GM23338 (cell line): ENCODE results near the gene SRPRA. TPM values are rescaled to one million over a fixed set of nuclear protein-coding genes. Genes with fewer than 3 reads are reported as not detected.

ENCODE experiments used
- ATAC-seq: fragments of 200-7000 bp; cut with Tn5 transposase; 3 replicates; pipeline ENCODE4 v1.9.1; 2020
- DNase-seq: peaks from one replicate; pipeline ENCODE4 v3.0.0-alpha.2; 2015; ENCODE audit warnings: low spot score
- H2AFZ ChIP-seq: fragments of 200-600 bp; sonication (generic); 2 replicates; pipeline ENCODE4 v1.8.0; 2016; ENCODE audit warnings: antibody characterized with exemption, mild to moderate bottlenecking, moderate library complexity
- H3F3A ChIP-seq: fragments of 200-600 bp; sonication (generic); replicated peaks from 2 replicates; pipeline ENCODE4 v1.8.0; 2017; ENCODE audit warnings: antibody characterized with exemption, mixed run types, low read depth
- H3K27ac ChIP-seq: fragments of 200-600 bp; sonication (generic); 2 replicates; pipeline ENCODE4 v1.6.1; 2016; ENCODE audit warnings: low read depth
- H3K27me3 ChIP-seq: fragments of 200-600 bp; sonication (generic); 2 replicates; pipeline ENCODE4 v1.8.0; 2016; ENCODE audit warnings: mild to moderate bottlenecking, mixed run types, moderate library complexity; ENCODE audit not compliant: insufficient read depth
- H3K36me3 ChIP-seq: fragments of 200-600 bp; sonication (generic); 2 replicates; pipeline ENCODE4 v1.8.0; 2016; ENCODE audit warnings: mild to moderate bottlenecking; ENCODE audit not compliant: insufficient read depth
- H3K4me1 ChIP-seq: fragments of 200-600 bp; sonication (generic); 2 replicates; pipeline ENCODE4 v1.8.0; 2016; ENCODE audit warnings: mild to moderate bottlenecking, moderate library complexity; ENCODE audit not compliant: insufficient read depth
- H3K4me2 ChIP-seq: fragments of 200-600 bp; sonication (generic); 2 replicates; pipeline ENCODE4 v1.7.1; 2017; ENCODE audit warnings: mixed run types
- H3K4me3 ChIP-seq: fragments of 200-600 bp; sonication (generic); 2 replicates; pipeline ENCODE4 v1.6.1; 2016; ENCODE audit warnings: mixed run types
- H3K79me2 ChIP-seq: fragments of 200-600 bp; sonication (generic); replicated peaks from 2 replicates; pipeline ENCODE4 v1.8.0; 2017; ENCODE audit warnings: mild to moderate bottlenecking; ENCODE audit not compliant: insufficient read depth
- H3K9me2 ChIP-seq: fragments of 200-600 bp; sonication (generic); 2 replicates; pipeline ENCODE4 v1.8.0; 2017; ENCODE audit not compliant: insufficient read depth
- H4K20me1 ChIP-seq: fragments of 200-600 bp; sonication (generic); replicated peaks from 2 replicates; pipeline ENCODE4 v1.8.0; 2017; ENCODE audit warnings: mild to moderate bottlenecking; ENCODE audit not compliant: insufficient read depth
- H3K27ac Mint-ChIP-seq: 2 replicates; pipeline ENCODE4 v1.8.0; 2020; ENCODE audit warnings: inconsistent platforms, mild to moderate bottlenecking, moderate library complexity, mixed read lengths
- H3K27me3 Mint-ChIP-seq: 3 replicates; pipeline ENCODE4 v1.8.0; 2022; ENCODE audit warnings: low read depth, mild to moderate bottlenecking, moderate library complexity, mixed read lengths, inconsistent platforms; ENCODE audit not compliant: insufficient read depth, poor library complexity
- H3K36me3 Mint-ChIP-seq: 3 replicates; pipeline ENCODE4 v1.8.0; 2021; ENCODE audit warnings: low read depth, mild to moderate bottlenecking, inconsistent platforms, moderate library complexity, mixed read lengths
- H3K4me1 Mint-ChIP-seq: 3 replicates; pipeline ENCODE4 v1.8.0; 2020; ENCODE audit warnings: mild to moderate bottlenecking, inconsistent platforms, mixed read lengths
- H3K4me3 Mint-ChIP-seq: 3 replicates; pipeline ENCODE4 v1.8.0; 2021; ENCODE audit warnings: moderate library complexity, mild to moderate bottlenecking, inconsistent platforms, mixed read lengths
- H3K9me3 Mint-ChIP-seq: 3 replicates; pipeline ENCODE4 v1.8.0; 2020; ENCODE audit warnings: moderate library complexity, mild to moderate bottlenecking, inconsistent platforms, mixed read lengths
- CREB1 ChIP-seq: fragments of 250-450 bp; sonication (Bioruptor Pico); IDR thresholded peaks from 2 replicates; pipeline ENCODE4 v1.5.0; 2020; ENCODE audit warnings: low read depth, mild to moderate bottlenecking, moderate library complexity
- CTCF ChIP-seq, 2 experiments: fragments of 200-600 bp in 1 of 2; sonication (generic) in 1 of 2; conservative IDR thresholded peaks; 2 replicates each; pipeline versions ENCODE4 v1.5.1 to v1.6.1; 2016 to 2017; ENCODE audit warnings: antibody characterized with exemption in 2 of 2, low read depth in 2 of 2, mild to moderate bottlenecking in 2 of 2, moderate library complexity in 1 of 2
- ETS1 ChIP-seq: IDR thresholded peaks from 2 replicates; pipeline ENCODE4 v1.6.1; 2016; ENCODE audit warnings: antibody characterized with exemption
- EZH2 ChIP-seq: fragments of 200-600 bp; sonication (generic); IDR thresholded peaks from one replicate; pipeline ENCODE4 v1.8.0; 2017; ENCODE audit warnings: antibody characterized with exemption, mild to moderate bottlenecking, low read depth; ENCODE audit not compliant: unreplicated experiment
- EZH2phosphoT487 ChIP-seq: fragments of 200-600 bp; sonication (generic); IDR thresholded peaks from one replicate; pipeline ENCODE4 v1.8.1; 2018; ENCODE audit warnings: antibody characterized with exemption; ENCODE audit not compliant: unreplicated experiment
- JUNB ChIP-seq: IDR thresholded peaks from one replicate; pipeline ENCODE4 v1.6.1; 2016; ENCODE audit warnings: antibody characterized with exemption; ENCODE audit not compliant: unreplicated experiment
- NANOG ChIP-seq: IDR thresholded peaks from 2 replicates; pipeline ENCODE4 v1.6.1; 2016; ENCODE audit warnings: antibody characterized with exemption, borderline replicate concordance
- POLR2AphosphoS5 ChIP-seq: IDR thresholded peaks from 2 replicates; pipeline ENCODE4 v1.6.1; 2016; ENCODE audit warnings: antibody characterized with exemption, low read depth
- REST ChIP-seq: IDR thresholded peaks from one replicate; pipeline ENCODE4 v1.6.1; 2018; ENCODE audit warnings: antibody characterized with exemption; ENCODE audit not compliant: unreplicated experiment
- STAT1 ChIP-seq: IDR thresholded peaks from one replicate; pipeline ENCODE4 v1.6.1; 2016; ENCODE audit warnings: antibody characterized with exemption; ENCODE audit not compliant: unreplicated experiment
- ZNF114 ChIP-seq: fragments of 250-450 bp; sonication (Bioruptor Pico); IDR thresholded peaks from 2 replicates; pipeline ENCODE4 v1.5.0; 2020; ENCODE audit warnings: mild to moderate bottlenecking, moderate library complexity
- ZNF331 ChIP-seq: fragments of 250-450 bp; sonication (Bioruptor Pico); IDR thresholded peaks from 2 replicates; pipeline ENCODE4 v1.5.0; 2020; ENCODE audit warnings: low read depth, mild to moderate bottlenecking, moderate library complexity
- ZNF462 ChIP-seq: fragments of 250-450 bp; sonication (Bioruptor Pico); IDR thresholded peaks from 2 replicates; pipeline ENCODE4 v1.5.0; 2020; ENCODE audit warnings: mild to moderate bottlenecking, moderate library complexity
- polyA plus RNA-seq: library from polyadenylated mRNA; unstranded; fragments of >200 nt; fragmentation: Nextera tagmentation; extraction: Ambion mirVana; gene quantifications from 2 replicates; pipeline ENCODE4 v1.2.1, GENCODE V29; 2016
- total RNA-seq: library from RNA; depleted of rRNA; stranded (reverse); fragments of >200 nt; shearing (Covaris generic); gene quantifications from 2 replicates; pipeline ENCODE4 v1.2.3, GENCODE V29; 2014

The SRPRA gene
- total and polyA plus RNA-seq, 2 experiments from 2014 or later: 27.1 to 53.2 TPM

GRCh38 chr11:126232683-126233082 is 36.0 kb downstream of the SRPRA start:
- no peak overlapping the region for H3K27ac Mint-ChIP-seq
- Histone ChIP-seq H3K27me3 (no peaks in the 10 kb centered on the region), H3K4me2 (no peak overlapping the region), H3K4me1 (no peaks in the 10 kb centered on the region), H4K20me1 (peaks cover 7% of the 10 kb centered on the region), H3K27ac (no peak overlapping the region), H3K9me2 (no peaks in the 10 kb centered on the region), H3K79me2 (peaks cover 55% of the 10 kb centered on the region), H3K4me3 (no peak overlapping the region), H2AFZ (no peak overlapping the region), H3K36me3 (no peaks in the 10 kb centered on the region), H3F3A (0 out of 2 replicates have a peak, but pooled peaks cover 4% of the 10 kb centered on the region)
- peaks cover 20% of the 10 kb centered on the region for H3K36me3 Mint-ChIP-seq
- no peaks in the 10 kb centered on the region for H3K9me3 Mint-ChIP-seq
- DNase-seq (no peak), ATAC-seq (no peak)
- TF ChIP-seq POLR2AphosphoS5: no peak
- TF ChIP-seq EZH2phosphoT487: no peak
- no peak for TF ChIP-seq CTCF (conservative IDR thresholded peaks at IDR 0.05; ENCODE audit: low read depth in 2 of 2)
- TF ChIP-seq REST: no peak
- no peak for TF ChIP-seq STAT1
- TF ChIP-seq ZNF462 (CRISPR knock-in tag): no peak
- TF ChIP-seq ZNF331 (CRISPR knock-in tag): no peak
- no peak for TF ChIP-seq ZNF114 (CRISPR knock-in tag)
- TF ChIP-seq NANOG: no peak
- TF ChIP-seq EZH2: no peak
- no peak for TF ChIP-seq ETS1
- no peak for TF ChIP-seq CREB1
- no peak for TF ChIP-seq JUNB
- H3K4me3 Mint-ChIP-seq: no peak overlapping the region
- no peaks in the 10 kb centered on the region for H3K4me1 Mint-ChIP-seq
- H3K27me3 Mint-ChIP-seq: peaks cover 3% of the 10 kb centered on the region
